Measurements from ENCODE around the gene MAP3K1.

MAP3K1 gene

DNA sequence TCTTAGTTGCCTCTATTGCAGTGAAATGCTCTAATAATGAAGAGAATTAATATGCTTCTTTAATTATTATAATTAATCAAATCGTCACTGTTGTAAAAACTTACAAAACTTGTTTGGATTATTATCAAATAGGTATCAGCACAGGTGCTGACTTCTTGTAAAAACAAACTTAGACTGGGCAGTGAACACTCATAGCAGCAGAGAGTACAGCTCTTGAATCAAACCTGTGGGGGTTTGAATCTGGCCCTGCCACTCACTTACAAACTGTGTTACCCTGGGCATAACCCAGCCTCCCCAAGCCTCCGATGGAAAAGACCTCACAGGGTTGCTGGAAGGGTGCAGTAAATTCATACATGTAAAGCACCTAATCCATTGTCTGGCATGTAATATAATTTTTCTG is 35.1 kb downstream of the MAP3K1 start:
- no peak for DNase-seq

DNA sequence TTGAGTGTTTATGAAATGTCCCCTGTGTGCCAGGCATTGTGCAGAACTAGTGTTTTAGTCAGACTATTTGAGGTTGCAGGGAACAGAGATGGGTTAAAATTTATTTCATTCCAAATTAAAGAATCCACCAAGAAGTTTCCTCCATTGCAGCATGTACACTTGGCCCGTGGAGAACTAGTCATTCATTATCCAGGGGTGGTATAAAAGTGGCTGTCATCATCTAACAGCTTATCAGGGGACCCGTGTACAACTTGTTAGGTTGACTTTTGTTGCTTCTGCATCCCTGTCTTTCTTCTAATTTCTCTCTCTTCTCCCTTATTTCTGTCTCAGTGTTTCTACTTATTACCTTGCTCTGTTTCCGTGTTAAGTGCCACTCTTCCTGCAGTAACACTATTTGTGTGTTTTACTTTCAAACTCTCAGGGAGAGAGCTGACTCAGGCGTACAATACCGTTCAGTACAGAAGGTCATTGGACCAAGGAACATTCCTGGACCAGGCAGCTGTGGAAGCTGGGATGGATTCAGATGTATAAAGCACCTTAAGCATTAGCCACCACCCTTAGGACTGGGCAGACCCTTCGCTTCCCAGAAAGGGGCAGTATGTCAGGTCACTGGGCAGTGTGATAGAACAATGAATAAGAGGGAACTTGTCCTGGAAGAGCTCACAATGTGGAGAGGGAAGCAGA is 36.1 kb downstream of the MAP3K1 start:
- no peak for DNase-seq

DNA sequence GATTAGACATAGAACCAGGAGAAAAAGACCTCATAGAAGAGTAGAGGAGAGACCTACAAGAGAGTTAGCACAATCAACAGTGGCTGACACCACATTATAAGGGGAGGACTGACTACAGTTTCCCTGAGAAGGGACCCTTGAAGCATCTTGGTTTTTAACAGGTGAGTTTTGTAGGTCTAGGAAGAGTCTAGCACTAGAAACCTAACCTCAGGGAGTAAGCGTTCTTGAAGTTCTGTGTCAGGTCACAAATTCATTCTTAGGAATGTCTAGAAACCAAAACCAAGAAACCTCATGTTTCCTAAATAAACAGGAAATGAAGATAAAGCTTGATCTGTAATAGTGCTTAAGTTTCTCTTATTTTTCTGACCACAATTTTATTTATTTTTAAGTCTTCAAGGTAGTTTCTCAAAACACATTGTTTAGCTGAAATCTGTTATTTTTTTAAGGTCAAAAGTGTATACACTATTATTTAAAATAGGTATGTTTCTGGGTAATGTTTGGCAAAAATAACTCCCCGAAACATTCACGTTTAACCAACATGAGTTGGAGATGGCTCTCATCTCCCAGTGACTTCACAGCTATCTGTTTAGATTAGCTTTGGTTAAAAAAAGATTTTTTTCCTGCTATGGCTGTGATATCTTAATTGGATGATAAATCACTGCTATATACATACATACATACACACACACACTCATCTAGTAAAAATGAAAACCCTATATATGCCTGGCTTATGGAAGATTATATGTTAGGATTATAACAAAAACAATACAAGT is 37.1 kb downstream of the MAP3K1 start:
- DNase-seq, result no peak

DNA sequence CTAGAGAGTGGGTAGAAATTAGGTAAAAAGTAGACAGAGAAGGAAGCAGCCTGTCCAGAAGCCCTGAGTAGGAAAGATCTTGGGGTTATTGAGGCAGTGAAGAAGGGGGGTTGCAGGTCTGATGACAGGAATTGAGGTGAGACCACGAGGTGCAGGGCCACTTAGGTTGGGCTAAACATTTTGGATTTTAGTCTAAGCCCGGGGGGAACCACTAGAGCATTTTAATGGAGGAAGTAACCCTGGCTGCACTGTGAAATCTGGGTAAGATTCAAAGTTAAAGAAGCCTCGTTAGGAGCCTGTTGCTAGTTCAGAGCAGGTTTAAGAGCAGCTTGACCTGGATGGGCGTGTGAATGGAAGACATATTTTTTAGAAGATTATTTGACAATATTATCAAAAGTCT is 38.3 kb downstream of the MAP3K1 start:
- DNase-seq, result no peak

DNA sequence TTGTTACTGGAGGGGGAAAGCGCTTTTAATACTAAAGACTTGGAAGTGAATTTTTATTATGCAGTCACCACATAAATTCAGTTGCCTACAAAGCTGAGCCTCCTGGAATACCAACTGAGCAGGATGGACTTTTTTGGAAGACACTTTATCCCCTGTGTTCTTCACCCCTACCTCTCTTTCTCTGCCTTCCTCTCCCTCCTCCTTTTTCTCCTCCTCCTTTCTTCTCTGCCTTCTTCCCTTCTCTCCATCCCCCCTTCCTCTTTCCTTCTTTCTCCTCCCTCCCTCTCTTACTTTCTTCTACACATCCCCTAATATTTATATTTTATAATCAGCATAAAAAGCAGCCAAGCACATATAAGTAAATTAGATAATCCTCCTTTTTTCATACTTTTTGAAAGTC is 39.6 kb downstream of the MAP3K1 start:
- DNase-seq, result no peak

DNA sequence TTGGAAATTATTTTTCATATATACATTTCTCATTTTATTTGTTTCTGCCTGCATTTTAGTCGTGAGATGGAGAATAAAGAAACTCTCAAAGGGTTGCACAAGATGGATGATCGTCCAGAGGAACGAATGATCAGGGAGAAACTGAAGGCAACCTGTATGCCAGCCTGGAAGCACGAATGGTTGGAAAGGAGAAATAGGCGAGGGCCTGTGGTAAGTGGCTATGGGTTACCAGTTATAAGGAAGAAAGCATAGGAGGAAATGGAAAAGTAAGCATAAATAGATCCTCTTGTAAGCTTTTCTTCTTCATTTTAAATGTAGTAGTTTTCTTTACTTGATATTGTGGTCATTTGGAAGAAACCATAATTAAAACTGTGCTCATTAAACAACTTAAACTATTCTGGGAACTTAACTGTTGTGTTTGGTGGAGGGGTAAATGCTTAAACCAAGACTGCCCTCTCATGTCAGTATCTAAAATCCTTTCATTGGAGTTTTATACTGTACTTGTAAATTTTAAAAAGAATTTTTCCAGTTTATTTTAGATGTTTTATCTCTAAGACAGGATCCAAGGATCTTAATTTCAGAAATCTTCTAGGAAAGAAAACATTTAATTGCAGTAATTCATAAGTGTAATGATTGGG is 41.3 kb downstream of the MAP3K1 start:
- DNase-seq, result no peak

DNA sequence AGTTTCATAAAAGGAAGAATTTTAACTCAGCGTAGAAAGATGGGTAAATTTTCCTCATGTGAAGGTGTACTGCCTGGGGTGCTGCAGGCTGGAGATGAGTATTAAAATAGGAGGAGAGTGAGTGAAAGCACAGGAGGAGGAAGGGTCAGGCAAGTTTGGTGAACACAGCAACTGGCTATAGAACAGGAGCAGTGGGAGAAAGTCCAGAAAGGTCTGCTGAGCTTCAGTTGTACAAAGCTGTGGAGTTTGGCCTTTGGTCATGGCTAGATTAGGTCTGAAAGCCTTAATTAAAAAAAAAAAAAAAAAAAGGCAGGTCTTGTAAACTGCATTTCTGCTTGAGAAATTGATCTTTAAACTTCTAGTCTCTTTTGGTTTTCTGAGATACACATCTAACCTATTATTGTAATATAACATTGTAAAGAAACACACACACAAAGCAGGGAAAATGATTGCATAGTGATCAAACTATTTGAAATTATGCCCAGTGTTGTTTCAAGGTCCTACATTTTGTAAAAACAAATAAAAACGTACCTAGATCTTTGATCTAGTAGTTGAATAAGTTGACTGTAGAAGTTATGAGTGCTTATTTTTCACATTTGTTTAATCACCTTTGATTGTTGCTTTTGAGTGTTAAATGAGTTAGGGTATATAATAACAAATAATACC is 43.6 kb downstream of the MAP3K1 start:
- DNase-seq, result no peak

DNA sequence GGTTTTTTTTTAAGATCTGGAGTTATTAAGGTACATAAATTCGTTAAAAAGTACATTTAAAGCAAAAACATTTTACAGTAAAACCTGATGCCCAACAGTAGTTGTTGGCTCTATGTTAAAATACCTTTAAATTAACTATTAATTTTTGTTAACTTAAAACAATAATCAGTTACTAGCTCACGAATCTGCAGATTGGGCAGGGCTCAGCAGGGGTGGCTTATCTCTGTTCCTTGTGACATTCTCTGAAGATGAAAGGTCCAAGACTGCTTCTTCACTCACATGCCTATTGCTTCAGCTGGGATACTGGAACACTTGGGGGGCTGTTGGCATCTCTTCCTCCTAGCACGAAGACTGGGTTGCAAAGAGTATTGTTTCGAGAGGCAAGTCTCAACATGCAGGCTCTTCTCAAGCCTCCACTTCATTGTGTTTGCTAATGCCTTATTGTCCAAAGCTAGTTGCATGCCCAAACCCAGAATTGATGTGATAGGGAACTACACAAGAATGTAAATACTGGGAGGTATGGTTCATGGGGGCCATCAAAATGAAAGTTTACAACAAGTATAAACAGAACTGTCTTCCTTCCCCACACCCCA is 46.6 kb downstream of the MAP3K1 start:
- DNase-seq, result no peak

DNA sequence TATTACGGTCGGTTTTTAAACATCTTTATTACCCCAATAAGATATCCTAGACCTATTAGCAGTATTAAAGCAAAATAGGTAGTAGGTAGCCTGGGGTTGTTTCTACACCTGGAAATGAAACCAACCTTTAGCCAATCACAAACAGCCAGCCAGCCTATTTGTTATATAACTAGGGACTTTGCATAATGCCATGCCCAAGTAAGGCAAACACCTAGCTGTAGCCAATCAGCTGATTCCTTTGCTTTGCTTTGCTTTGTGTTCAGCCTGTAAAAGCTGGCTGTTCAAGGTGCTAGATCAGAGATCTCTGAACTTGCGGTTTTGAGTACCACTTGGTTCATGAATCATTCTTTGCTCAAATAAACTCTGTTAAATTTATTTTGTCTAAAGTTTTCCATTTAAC is 47.6 kb downstream of the MAP3K1 start:
- no peak for DNase-seq

DNA sequence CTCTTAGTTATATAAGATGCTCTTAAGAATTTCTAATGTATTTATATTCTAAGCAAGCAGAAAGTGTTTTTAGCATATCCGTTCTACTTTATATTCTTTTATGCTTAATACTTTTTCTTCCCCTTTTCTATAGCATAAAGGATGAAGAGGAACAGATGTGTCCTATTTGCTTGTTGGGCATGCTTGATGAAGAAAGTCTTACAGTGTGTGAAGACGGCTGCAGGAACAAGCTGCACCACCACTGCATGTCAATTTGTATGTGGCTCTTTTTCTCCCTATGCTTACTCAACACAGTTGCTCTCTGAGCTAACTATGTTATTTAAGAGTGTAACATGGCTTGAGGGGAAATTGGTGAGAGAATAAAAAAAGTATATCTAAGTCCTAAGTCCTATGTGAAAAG is 56.4 kb downstream of the MAP3K1 start:
- no peak for DNase-seq

DNA sequence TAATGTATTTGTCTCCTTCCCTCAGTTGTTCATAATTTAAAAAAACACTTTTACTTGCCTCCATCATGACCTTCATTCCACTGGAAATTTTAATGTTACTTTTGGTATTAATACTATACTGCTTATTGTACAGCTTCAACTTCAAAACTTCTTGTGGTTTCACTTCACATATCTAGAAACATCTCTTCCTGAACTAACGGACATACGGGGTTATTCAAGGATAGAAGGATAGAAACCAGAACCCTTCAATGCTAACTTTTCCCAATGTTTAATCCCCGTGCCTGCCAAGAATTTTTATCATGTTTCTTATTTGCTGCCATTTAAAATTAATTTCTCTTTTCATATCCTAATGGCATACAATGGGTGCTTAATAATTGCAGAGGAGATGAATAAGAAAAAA is 57.7 kb downstream of the MAP3K1 start:
- DNase-seq, result no peak

DNA sequence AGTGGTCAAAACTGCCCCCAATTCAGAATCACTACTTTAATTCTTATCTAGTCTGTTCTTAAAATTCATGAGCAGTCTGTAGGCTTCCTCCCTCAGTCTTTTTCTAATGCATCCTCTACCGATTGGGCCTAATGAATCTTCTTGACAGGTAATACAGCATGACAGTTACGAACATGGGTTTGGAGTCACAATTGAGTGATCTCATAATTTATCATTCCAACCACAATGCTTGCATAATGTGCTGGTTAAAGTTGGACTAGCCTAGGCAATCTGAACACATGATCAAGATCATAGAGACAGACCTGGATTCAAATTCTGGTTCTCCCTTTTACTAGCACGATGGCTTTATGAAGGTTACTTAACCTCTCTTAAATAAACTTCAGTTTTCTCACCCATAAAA is 61.0 kb downstream of the MAP3K1 start:
- no peak for DNase-seq

DNA sequence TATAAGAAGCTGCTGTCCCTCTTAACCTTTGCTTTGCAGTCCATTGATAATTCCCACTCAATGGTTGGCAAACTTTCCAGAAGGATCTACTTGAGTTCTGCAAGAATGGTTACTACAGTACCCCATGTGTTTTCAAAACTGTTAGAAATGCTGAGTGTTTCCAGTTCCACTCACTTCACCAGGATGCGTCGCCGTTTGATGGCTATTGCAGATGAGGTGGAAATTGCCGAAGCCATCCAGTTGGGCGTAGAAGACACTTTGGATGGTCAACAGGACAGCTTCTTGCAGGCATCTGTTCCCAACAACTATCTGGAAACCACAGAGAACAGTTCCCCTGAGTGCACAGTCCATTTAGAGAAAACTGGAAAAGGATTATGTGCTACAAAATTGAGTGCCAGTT is 66.2 kb downstream of the MAP3K1 start:
- no peak for DNase-seq

DNA sequence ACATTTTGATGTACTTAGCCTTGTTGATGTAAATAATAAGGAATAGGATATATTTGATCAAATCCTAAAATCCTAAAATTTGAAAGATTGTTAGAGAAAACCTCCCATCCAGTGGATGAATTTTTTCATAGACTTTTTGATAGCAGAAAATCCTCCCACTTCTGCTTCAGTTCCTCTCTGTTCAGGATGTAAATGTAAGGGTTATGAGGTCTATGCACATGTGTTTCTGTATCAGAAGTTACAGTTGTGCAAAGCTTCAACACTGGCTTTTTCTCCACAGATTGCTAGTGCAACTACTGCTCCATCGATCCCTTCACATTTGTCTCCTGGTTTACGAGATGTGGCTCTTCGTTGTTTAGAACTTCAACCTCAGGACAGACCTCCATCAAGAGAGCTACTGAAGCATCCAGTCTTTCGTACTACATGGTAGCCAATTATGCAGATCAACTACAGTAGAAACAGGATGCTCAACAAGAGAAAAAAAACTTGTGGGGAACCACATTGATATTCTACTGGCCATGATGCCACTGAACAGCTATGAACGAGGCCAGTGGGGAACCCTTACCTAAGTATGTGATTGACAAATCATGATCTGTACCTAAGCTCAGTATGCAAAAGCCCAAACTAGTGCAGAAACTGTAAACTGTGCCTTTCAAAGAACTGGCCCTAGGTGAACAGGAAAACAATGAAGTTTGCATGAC is 78.1 kb downstream of the MAP3K1 start:
- no peak for DNase-seq

DNA sequence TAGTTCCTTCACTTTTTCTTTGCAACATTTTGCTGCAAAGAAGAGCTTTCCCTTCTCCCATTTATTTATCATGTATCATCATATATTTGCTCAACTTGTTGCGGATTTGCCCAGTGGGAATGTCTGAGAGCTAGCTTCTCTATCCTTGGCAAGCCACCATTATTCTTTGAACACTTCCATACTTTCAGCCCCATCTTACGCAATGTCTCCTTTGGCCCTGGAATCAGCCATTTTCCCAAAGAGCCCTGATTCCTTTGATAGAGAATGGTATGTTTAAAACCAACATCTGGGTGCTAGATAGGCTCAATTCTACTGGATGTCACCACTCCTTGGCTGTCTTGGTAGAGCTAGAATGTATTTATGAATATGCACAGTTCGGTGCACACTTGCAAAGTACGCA is 81.4 kb downstream of the MAP3K1 start:
- no peak for DNase-seq

DNA sequence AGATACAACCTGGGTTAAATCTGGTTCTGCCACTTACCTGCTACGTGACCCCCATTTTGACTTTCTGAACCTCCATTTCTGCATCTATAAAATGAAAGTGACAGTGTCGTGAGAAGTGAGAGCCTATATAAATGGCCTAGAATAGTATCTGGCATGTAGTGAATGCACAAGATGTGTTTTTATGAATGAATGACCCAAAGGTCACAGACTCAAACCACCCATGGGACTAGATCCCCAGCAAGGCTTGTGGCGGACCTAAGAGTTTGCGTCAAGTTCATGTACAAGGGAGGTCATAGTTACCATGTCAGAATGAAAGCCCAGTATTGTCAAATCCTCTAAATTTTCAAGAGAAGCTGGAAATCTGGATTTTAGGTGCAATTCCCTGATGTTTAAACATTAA is 82.9 kb downstream of the MAP3K1 start:
- DNase-seq, result no peak

DNA sequence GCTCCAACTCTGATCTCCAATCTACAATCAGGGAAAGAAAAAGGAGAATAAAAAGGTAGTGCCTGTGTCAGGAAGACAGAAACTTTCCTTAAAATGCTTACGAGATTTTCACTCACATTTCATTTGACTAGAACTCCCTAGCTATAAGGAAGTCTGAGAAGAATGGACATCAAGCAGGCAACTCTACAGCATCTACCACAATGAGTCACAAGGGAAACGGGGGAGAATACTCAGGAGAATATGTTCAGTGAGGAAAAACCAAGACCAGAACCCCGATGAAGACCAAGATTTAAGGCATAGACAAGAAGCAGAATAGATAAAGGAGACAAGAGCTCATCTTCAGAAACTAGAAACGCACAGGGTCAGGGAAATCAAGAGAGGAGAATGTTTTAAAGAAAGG is 85.0 kb downstream of the MAP3K1 start:
- no peak for DNase-seq

DNA sequence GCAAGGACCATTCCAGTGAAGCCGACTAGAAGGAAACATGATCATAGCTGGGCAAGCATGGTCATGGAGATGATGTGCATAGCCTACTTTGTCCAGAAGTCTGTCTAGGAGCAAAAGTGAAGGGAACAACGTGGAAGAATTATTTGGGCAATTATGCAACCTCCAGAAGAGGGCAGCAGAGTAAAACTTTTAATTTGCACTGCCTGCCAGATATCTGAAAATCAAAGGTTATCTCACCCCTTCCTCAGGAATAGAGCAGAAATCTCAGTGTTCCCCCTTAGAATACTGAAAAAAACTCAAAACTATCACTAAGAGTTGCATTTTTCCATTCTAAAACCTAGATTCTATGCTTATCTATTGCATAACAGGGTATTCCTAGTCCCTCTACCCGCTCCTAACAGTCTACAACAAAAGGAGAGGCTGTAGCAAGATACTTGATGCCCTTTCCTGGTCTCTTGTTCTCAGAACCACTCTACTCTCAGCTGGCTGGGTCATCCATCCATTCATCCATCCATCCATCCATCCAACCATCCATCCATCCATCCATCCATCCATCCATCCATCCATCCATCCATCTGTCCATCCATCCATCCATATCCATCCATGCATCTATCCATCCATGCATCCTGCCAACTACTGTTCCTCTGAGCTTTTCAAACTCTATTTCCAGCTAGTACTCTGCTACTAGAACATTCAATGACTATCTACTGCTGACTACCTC is 85.7 kb downstream of the MAP3K1 start:
- DNase-seq, result peak; percentile 27

DNA sequence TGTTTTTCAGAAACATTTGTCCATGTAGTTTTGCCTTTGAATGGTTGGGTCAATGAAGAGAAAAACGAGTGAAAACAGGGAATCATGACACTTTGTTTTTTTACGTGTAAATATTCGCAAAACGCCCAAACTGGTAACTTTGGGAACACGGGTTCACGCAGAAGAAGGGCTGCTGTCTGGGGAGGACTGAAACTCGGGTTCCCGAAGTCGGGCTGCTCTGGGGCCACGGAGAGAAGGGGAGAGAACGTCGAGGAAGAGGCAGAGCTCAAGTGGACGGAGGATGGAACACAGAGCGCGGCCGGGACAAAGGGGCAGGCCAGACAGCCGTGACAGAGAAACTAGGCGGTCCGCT is 93.6 kb downstream of the MAP3K1 start:
- DNase-seq, result no peak

DNA sequence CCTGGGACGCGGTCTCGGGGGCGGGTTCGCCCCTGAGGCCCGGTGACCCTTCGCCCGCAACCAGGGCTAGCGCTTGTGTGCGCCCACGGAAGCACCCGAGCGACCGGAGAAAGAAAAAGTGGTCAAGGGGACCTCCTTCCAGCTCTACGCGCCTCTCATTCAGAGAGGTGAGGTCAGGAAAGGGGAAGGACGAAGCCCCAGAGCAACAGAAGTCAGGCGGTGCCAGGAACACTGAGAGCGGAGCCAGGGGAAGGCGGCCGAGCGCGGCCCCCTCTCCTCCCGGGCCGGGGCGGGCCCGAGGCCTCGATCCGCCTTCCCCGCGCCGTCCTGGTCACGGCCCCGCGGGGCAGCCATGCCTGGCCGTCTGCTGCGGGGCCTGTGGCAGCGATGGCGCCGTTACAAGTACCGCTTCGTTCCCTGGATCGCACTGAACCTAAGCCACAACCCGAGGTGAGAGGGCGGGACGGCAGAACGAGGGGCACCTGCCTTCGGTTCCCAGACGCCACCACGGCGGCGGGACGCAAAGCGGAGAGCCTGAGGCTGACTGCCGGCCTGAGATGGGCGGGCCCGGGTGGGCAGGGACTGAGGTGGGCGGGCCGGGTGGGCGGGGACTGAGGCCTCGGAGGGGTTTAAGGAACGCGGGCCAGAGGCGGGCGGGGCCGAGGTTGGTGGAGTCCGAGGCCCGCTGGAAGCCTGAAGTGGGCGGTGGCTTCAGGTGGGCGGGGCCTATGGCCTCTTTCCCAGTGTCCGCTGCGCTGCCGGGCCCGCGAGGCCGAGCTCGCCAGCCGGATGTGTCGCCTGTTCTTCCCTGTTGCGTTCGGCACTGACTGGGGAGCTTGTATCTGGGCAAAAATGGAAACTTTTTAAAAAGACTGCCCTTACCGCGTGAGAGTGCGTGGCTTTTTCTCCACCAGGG is 94.2 kb downstream of the MAP3K1 start, which contains the start of gene SETD9:
SETD9 (plus strand) TSS at position 303 of the 916 bp plus-strand sequence; CDS start at position 353, 50 bp downstream.
- DNase-seq, result peak; percentile 82
